NCI-H1694 (cell line): Measurements from ENCODE around the gene DYSF.

Experiments
- DNase-seq: peaks from one replicate; lab custom pipeline; 2025; lab: John Stamatoyannopoulos, UW

DYSF gene

DNA sequence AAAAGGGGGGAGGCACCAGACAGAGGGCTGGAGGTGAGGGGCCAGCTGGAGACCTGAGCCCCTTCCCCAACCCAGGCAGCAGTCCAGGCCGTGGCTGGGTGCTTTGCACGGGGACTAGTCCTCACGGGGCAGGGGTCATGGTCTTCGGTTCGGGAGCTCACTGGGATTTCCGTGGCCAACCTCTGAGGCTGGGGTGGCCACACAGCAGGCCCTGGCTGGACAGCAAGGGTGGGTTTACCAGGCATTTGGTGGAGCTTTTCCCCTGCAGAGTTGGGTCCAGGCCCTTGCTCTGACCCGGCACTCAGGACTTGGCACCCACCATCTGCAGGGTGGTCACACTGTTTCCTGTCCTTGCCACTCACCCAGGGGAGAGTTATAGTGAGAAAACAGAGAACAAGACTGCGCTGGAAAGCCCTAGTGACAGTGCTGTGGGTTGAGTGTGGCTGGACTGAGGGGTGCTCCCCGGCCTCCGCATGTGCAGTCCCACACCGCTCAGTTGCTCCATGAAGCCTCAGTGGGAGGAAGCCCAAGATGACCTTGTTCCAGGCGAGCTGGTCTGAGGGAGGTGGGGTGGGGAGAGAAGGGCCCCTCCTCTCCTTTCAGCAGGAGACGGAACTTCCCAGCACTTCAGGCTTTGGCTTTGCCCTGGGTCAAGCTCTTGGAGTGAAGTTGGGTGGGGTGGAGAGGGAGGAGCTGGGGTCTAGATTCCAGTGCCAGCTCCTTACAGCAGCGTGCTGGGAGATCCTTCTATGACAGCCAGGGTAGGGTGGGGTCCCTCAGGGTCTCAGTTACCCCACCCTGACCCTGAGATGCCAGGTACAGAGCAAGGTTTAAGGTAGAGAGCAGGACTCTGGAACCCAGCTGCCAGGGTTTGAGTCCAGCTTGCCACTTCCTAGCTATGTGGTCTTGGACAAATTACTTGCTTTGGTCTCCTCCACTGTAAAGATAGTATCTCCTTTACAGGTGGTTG lies 219.8 kb downstream of the DYSF start:
- DNase-seq, result no peak

DNA sequence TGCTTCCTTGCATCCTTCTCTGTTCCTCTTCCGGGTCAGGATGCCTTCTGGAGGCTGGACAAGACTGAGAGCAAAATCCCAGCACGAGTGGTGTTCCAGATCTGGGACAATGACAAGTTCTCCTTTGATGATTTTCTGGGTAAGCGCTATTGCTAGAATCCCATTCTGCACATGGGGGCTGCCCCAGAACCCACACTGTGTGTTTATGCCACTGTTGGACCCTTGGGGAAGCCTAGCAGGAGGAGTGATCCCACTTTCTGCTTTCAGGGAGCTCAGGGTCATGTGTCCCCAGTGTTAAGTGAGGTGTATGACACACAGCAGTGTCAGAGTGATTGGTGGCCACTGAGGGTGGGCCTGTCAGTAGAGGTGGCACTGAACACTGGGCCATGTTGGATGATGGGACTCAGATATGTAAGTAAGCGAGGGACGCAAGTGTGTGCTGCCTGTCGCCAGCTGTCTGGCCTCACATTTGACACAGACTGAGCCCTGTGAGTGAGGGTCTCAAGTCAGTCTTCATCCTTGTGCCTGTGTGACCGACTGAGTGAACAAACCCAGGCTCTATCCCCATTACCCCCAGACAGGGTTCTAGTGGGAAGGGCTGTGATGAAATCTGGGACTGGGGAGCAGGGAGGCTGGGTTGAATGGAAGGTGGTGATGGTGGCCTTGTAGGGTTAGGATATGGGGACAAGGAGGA lies 220.9 kb downstream of the DYSF start:
- no peak for DNase-seq

- DNase-seq, result no peak
These were observed 221.9 kb downstream of the DYSF start for GRCh38 chr2:71675296-71675695.

- no peak for DNase-seq
These were observed 225.5 kb downstream of the DYSF start for GRCh38 chr2:71678874-71679273.

GRCh38 chr2:71679491-71679890 lies 226.1 kb downstream of the DYSF start:
- no peak for DNase-seq

GRCh38 chr2:71680925-71681324 lies 227.6 kb downstream of the DYSF start:
- DNase-seq, result no peak

- DNase-seq, result no peak
These were observed 228.3 kb downstream of the DYSF start for GRCh38 chr2:71681626-71682025.

GRCh38 chr2:71682341-71682740 lies 229.0 kb downstream of the DYSF start:
- no peak for DNase-seq

DNA sequence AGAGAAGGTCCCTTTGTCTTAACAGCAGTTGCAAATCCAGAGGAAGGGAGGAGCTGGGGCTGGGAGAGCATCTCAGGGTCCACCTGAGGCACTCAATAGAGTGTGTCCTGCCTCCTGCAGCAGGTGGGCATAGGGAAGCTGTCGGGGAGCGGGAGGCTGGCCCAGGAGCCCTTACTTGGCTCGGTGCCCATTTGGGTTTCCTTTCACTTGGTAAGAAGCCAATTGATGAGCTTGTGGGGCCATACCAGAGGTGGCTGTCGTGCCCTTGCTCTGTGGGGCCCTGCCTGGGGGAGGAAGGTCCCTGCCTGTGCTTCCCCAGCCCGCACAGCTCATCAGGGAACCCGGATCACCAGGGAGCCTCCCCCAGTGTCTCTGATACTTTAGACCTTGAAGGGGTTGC lies 229.7 kb downstream of the DYSF start:
- DNase-seq, result no peak

GRCh38 chr2:71683666-71684065 lies 230.3 kb downstream of the DYSF start:
- no peak for DNase-seq

GRCh38 chr2:71684226-71685072 lies 231.1 kb downstream of the DYSF start:
- no peak for DNase-seq

GRCh38 chr2:71685073-71685848 lies 231.9 kb downstream of the DYSF start:
- DNase-seq, result no peak

- DNase-seq, result no peak
These were observed 232.7 kb downstream of the DYSF start for GRCh38 chr2:71685941-71686611.

- no peak for DNase-seq
These were observed 233.4 kb downstream of the DYSF start for GRCh38 chr2:71686781-71687180.

- no peak for DNase-seq
These were observed 234.1 kb downstream of the DYSF start for GRCh38 chr2:71687412-71687811.

DNA sequence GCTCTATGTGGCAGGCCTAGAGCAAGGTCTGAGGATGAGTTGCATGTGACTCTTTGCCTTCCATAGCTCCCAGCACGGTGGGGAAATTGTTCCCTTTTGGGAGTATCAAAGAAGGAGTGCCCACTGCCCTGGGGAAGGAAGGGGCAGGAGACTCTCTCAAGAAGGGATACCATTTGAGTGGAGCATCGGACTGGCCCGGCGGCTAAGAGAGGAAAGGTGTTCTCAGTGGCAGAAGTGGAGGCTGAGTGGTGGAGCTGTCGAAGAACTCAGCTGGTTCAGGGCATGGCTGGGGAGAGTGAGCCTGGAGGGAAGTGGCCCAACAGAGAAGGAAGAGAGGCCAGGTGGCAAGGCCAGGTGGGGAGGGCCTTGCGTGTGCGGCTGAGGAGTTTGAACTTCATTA lies 235.2 kb downstream of the DYSF start:
- DNase-seq, result no peak

- no peak for DNase-seq
These were observed 236.0 kb downstream of the DYSF start for GRCh38 chr2:71689393-71689792.

DNA sequence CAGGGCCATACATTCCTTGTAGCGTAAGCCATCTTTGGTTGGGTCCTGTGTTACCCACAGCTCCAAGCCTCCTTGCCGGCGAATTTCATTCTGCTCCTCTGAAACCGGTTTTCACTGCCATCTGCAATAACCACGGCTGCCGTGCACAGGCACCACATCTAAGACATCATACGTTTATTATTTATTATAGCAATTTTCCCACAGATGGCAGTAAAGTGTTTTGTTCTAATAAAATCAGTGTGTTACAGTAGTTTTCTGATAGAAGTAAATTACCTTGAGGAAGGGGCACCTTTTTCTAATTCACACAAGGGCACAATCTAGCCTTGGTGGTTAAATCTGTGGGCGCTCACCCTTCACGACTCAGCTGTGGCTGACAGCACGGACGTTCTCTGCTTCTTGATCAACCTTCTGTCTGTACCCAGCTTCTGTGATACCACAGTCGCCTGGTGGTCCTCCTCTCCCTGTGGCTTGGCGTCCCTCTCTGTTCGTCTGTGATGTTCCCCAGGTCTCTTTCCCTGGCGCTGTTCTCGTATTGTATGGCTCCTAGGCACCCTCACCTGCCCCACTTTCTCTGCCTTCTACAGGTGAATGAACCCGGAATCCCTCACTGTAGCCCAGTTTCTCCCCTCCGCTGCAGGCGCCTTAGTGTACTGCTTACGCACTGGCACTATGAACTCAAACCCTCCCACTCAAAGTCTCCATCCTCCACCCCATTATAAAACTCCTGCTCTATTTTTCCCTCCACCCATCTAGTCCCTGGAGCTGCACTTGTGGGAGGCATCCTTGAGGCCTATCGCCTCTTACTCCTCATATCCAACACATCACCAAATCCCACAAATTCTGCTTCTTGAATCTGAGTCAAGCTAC lies 236.8 kb downstream of the DYSF start:
- DNase-seq, result no peak

DNA sequence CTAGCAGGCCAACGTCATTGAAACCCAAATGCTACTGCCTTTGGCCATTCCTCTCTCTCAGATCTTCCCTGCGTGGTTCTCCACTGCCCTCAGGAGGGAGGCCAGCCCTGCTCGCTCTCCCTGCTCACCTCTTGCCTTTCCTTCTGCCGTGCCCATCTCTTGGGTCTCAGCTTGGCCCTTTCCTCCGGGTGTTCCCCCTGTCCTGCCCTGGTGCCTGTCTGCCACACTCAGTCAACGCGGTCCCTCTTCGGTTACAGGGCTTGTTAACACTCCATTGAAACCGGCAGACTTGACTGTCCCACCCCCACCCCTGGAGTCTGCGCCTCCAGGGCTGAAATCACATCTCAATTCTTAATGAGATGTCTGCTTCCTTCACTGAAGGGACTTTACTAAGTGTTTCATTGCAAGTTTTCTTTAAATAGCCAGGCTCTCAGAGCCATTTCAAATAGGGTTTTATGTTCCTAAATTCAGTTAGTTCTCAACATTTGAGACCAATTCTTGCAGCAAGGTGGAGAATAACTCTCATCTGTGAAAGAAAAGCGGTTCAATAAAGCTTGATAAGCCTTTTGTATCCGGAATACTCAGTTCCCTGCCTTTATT lies 237.6 kb downstream of the DYSF start:
- no peak for DNase-seq
